Body of pancreas (tissue), 4 donors: ENCODE results near the gene RAD51B. TPM values are rescaled to one million over a fixed set of nuclear protein-coding genes. Genes with fewer than 3 reads are reported as not detected.
"Not testable (repeated sequence)": the region's sequence is repeated elsewhere in the genome, so short reads cannot be mapped to it uniquely, and the experiment has no call there.

Experiments used
- ATAC-seq: fragments of 150-250 bp; one replicate; pipeline ENCODE4 v1.9.1; 2016
- DNase-seq, 4 donors: peaks; one replicate each; pipeline ENCODE4 v3.0.0-alpha.2; 2019
- H3K27ac ChIP-seq, 4 donors: fragments of 200-600 bp; sonication (generic); 1 replicate in 3 of 4; 2 replicates in 1 of 4; pipeline versions ENCODE4 v1.5.1 to v1.6.1; 2016 to 2019; ENCODE audit warnings: mild to moderate bottlenecking in 1 of 4, mixed read lengths in 1 of 4, moderate library complexity in 1 of 4
- H3K27me3 ChIP-seq, 2 donors: fragments of 200-600 bp; sonication (generic); one replicate each; pipeline ENCODE4 v1.6.0; 2016; ENCODE audit warnings: mild to moderate bottlenecking in 1 of 2
- H3K36me3 ChIP-seq, 2 donors: fragments of 200-600 bp; sonication (generic); replicated peaks in 1 of 2; 2 replicates each; pipeline ENCODE4 v1.5.1; 2016; ENCODE audit warnings: low read depth in 2 of 2; ENCODE audit not compliant: insufficient read depth in 1 of 2
- H3K4me1 ChIP-seq: fragments of 200-600 bp; sonication (generic); one replicate; pipeline ENCODE4 v1.6.0; 2016
- H3K4me3 ChIP-seq, 2 donors: fragments of 200-600 bp; sonication (generic); 1 replicate in 1 of 2; 2 replicates in 1 of 2; pipeline ENCODE4 v1.5.1; 2016 to 2019
- H3K9me3 ChIP-seq, 3 donors: fragments of 200-600 bp; sonication (generic); 1 replicate in 2 of 3; 2 replicates in 1 of 3; pipeline ENCODE4 v1.5.1; 2016
- CTCF ChIP-seq, 7 experiments: fragments of 450-650 bp in 4 of 7; fragments of 200-600 bp in 3 of 7; sonication (generic) in 3 of 7; IDR thresholded peaks; one replicate each; pipeline ENCODE4 v1.5.1; 2016 to 2019; ENCODE audit warnings: antibody characterized with exemption in 7 of 7
- POLR2A ChIP-seq, 3 donors: fragments of 450-650 bp; IDR thresholded peaks; one replicate each; pipeline ENCODE4 v1.6.1; 2016; ENCODE audit warnings: antibody characterized with exemption in 3 of 3, mild to moderate bottlenecking in 2 of 3
- WGBS, 2 donors: methylation state at CpG; one replicate each; pipeline ENCODE4 v1.1.5; 2017; 5-methylcytosine and 5-hydroxymethylcytosine counted together
- intact Hi-C: fragments of 100-400 bp; cut with DNase I; formaldehyde crosslinking; loops from one replicate; pipeline ENCODE4 v1.15.1; 2023
- total RNA-seq, 2 donors: library from RNA; depleted of rRNA; stranded (reverse); fragments of >200 nt; gene quantifications; one replicate each; pipeline ENCODE4 v1.1.0, GENCODE V29; 2016

Gene RAD51B
- total RNA-seq, 2 donors from 2014 or later: 12.2 to 29.6 TPM

GRCh38 chr14:68761391-68761790 is 941.8 kb downstream of the RAD51B start:
- no peak for DNase-seq
- peaks cover 60% of the 10 kb centered on the region for H3K4me1 ChIP-seq
- TF ChIP-seq CTCF (IDR thresholded peaks at IDR 0.05) (no peak), POLR2A (IDR thresholded peaks at IDR 0.05) (no peak)
- H3K27me3 ChIP-seq: no peaks in the 10 kb centered on the region
- no peak overlapping the region for H3K27ac ChIP-seq
- intact Hi-C loops: no loop called here
- H3K9me3 ChIP-seq: no peaks in the 10 kb centered on the region
- 78 to 80% methylated on average over 1 of the region's 1 CpG for WGBS, 2 donors
- no peak for ATAC-seq
- H3K4me3 ChIP-seq: no peak overlapping the region
- H3K36me3 ChIP-seq: no peaks in the 10 kb centered on the region

- H3K27ac ChIP-seq: peak overlapping the region; percentile 60 to 75 (median 71)
- intact Hi-C loops: no loop called here
- DNase-seq: peak; percentile 88 to 93 (median 92)
Measured at GRCh38 chr14:68762953-68763764, 943.6 kb downstream of the RAD51B start.

GRCh38 chr14:68763843-68764242 is 944.3 kb downstream of the RAD51B start:
- Histone ChIP-seq H3K27ac (peak overlapping the region in 3 of 4 donors; percentile 70 to 75 (median 72)), H3K4me1 (peaks cover 42% of the 10 kb centered on the region)
- H3K9me3 ChIP-seq, H3K4me3 ChIP-seq, H3K36me3 ChIP-seq, DNase-seq, intact Hi-C loops, ATAC-seq, H3K27me3 ChIP-seq: not testable (repeated sequence)
- WGBS, 2 donors: 91% methylated on average over 4 of the region's 4 CpGs

More at GRCh38 chr14:68762953-68763764, 943.6 kb downstream of the RAD51B start:
- ATAC-seq: peak; percentile 98
- 24 to 27% methylated on average over 11 of the region's 11 CpGs for WGBS, 2 donors
- peaks cover 49% of the 10 kb centered on the region for H3K4me1 ChIP-seq
- H3K4me3 ChIP-seq: no peak overlapping the region
- peak in 1 of 7 experiments; percentile 5 for TF ChIP-seq CTCF (IDR thresholded peaks at IDR 0.05)
- TF ChIP-seq POLR2A (IDR thresholded peaks at IDR 0.05): no peak
- no peaks in the 10 kb centered on the region for H3K9me3 ChIP-seq
- no peaks in the 10 kb centered on the region for H3K36me3 ChIP-seq
- H3K27me3 ChIP-seq: no peaks in the 10 kb centered on the region

- no peak overlapping the region for H3K27ac ChIP-seq
- intact Hi-C loops: no loop called here
- H3K36me3 ChIP-seq: no peaks in the 10 kb centered on the region
- peaks cover 21% of the 10 kb centered on the region for H3K4me1 ChIP-seq
- no peak overlapping the region for H3K4me3 ChIP-seq
- TF ChIP-seq POLR2A (IDR thresholded peaks at IDR 0.05) (no peak), CTCF (IDR thresholded peaks at IDR 0.05) (no peak)
- ATAC-seq (no peak), DNase-seq (no peak)
- 52 to 68% methylated on average over 7 of the region's 7 CpGs for WGBS, 2 donors
- no peaks in the 10 kb centered on the region for H3K9me3 ChIP-seq
- no peaks in the 10 kb centered on the region for H3K27me3 ChIP-seq
Measured at GRCh38 chr14:68766299-68767247, 947.0 kb downstream of the RAD51B start.

GRCh38 chr14:68767248-68767645 is 947.7 kb downstream of the RAD51B start:
- no peak overlapping the region for H3K27ac ChIP-seq
- peaks cover 21% of the 10 kb centered on the region for H3K4me1 ChIP-seq
- TF ChIP-seq POLR2A (IDR thresholded peaks at IDR 0.05) (no peak), CTCF (IDR thresholded peaks at IDR 0.05) (no peak)
- no peak for DNase-seq
- ATAC-seq: no peak
- no peaks in the 10 kb centered on the region for H3K9me3 ChIP-seq
- H3K27me3 ChIP-seq: no peaks in the 10 kb centered on the region
- H3K36me3 ChIP-seq: no peaks in the 10 kb centered on the region
- no peak overlapping the region for H3K4me3 ChIP-seq
- WGBS, 2 donors: 94 to 98% methylated on average over 5 of the region's 5 CpGs
- intact Hi-C loops: no loop called here
